Stimulated activated CD8-positive, alpha-beta memory T cell treated with anti-CD3 and anti-CD28 coated beads, Interleukin-2, amount 100 ng/mL, for 48 hours (primary cell): ENCODE data around the gene NIP7.
"Not testable (repeated sequence)": the region's sequence is repeated elsewhere in the genome, so short reads cannot be mapped to it uniquely, and the experiment has no call there.

Experiments used
- DNase-seq, 2 donors: peaks; one replicate each; pipeline ENCODE4 v3.0.0-alpha.2; 2020; ENCODE audit warnings: low read depth in 2 of 2

The NIP7 gene

DNA sequence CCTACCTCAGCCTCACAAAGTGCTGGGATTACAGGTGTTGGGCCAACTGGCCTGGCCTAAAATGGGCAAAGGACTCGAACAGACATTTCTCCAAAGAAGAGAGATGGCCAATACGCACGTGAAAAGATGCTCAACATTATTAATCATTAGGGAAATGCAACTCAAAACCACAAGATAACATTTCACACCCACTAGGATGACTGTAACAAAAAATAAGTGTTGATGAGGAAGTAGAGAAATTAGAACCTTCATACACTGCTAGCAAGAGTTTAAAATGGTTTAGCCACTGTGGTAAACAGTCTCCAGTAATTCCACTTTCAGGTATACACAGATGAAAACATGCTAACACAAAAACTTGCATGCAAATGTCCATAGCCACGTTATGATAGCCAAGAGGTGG, 6.4 kb downstream of the NIP7 start:
- no peak for DNase-seq

DNA sequence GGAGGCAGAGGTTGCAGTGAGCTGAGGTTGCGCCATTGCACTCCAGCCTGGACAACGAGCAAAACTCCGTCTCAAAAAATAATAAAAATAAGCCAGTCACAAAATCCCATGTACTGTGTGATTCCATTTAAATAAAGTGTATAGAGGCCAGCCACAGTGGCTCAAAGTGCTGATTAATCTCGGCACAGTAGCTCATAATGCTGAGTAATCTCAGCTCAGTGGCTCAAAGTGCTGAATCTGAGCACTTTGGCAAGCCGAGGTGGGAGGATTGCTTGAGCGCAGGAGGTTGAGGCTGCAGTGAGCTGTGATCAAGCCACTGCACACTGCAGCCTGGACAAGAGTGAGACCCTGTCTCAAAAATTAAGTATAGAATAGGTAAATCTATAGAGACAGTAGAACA, 7.1 kb downstream of the NIP7 start:
- DNase-seq: no peak

DNA sequence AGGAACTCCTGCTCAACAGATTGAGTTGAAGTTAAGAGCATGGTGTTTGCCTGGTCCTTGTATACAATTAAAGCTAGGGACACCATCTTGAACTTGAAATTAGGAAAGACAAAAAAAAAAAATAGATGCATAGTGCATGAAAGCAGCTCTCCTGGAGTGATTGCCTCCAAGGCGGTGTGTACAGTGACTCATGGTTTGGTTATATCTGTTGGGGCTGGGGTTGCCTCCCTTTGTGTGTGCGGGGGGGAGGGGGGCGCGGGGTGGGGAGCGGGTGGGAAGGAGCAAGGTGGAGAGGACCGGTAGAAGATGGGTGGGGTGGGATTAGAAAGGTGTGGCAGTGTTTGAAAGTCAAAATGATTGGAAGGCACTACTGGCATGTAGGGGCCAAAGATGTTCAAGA, 8.7 kb downstream of the NIP7 start:
- DNase-seq: no peak

DNA sequence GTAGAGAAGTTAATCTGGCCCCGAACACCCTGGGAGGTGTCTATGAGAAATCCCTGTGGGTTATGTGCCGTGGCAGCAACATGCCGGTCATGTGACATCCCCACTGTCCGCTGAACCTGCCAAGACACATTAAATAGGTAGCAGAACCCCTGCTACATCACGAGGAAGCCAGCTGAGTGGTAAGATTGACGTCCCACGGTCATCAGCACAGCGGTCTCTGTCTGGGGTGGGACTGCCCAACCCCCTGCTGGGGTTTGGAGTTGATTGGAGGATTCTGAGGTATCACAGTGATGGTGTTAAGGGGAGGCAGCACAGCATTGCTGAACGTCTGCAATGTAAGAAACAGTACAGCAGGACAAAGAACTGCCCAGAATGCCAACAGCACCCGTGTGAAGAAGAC, 10.0 kb downstream of the NIP7 start:
- no peak for DNase-seq

DNA sequence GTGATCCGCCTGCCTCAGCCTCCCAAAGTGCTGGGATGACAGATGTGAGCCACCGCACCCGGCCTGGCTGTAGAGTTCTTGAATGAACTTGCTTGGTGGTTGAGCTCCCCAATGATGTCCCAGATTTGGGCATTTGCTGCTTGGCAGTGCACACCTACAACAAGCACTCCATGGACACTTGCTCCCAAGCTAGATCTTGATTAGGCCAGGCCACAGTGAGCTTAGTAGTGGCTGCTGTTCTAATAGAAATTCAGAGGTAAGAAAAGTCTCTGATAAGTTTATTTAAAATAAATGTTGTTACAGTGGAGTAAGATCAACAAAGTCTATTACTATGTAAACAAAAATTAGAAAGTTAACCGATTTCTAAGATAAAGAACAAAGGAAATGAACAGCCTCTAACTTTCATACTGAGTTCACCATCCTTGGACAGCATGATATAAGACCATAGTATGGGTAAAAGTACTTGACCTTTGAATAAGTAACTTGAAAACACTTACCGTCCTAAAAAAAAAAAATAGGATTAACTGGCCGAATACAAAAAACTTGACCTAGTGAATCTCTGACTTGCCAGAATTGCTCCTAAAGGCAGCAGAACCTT, 11.1 kb downstream of the NIP7 start:
- DNase-seq: no peak

DNA sequence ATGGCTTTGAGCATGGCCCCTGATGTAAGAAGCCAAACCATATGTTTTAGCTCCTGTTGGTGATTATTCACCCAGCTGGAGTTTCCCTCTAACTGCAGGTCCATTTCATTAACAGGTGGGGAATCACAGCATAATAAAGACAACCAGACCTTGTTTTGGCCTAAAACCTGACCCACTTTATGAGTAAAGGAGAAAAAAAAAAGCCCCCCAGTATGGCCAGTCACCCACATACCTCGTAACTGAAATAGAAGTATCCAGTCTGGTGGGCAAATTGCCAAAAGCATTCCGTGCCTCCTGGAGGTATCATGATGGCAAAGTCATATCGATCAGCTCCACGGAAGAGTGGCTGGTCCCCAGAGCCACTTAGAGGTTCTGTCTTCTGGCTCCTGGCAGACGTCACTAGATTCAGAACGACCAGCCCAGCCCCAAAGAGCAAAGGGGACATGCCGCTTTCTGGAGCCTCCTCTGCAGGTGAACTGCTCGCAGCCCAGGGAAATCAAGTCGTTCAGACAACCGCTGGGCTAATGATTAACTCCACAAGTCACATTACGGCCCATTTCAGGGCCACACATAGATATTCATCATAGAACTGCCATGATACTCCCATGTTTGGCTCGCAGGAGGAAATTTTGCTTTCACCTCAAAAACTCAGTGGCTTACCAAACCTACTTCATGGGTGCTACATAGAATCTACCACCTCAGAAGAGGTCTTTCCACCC, 11.9 kb downstream of the NIP7 start, which contains the start of gene TMED6:
TMED6 (minus strand) TSS at position 478 of the 719 bp plus-strand sequence; CDS start at position 445, 33 bp downstream.
- DNase-seq: no peak

DNA sequence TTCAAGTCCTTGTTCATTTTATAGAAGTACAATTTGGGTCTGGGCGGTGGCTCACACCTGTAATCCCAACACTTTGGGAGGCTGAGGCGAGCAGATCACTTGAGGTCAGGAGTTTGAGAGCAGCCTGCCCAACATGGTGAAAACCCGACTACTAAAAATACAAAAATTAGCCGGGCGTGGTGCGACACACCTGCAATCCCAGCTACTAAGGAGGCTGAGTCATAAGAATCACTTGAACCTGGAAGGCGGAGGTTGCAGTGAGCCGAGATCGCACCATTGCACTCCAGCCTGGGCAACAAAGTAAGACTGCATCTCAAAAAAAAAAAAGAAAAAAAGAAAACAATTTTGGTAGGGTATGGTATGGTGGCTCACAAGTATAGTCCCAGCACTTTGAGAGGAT, 20.5 kb downstream of the NIP7 start:
- not testable (repeated sequence) for DNase-seq

DNA sequence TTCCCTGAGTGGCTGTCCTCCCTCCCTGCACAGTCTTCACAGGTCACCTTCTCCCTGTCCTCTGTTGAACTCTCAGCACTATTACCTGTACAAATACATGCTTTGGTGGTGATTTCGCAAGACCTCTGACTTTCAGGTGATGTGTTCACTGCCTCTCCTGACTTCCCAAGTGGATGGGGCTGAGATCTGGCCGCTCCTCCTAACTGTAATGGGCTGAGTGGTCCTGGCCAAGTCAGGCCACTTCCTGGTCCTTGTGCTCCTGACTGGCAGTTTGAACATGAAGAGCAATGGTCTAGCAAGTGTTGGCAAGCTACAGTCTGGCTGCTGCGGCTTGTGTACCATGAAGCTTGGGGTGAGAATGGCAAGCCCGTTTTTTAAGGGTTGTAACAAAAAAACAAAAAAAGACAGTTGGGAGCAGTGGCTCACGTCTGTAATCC, 23.7 kb downstream of the NIP7 start:
- DNase-seq: no peak

DNA sequence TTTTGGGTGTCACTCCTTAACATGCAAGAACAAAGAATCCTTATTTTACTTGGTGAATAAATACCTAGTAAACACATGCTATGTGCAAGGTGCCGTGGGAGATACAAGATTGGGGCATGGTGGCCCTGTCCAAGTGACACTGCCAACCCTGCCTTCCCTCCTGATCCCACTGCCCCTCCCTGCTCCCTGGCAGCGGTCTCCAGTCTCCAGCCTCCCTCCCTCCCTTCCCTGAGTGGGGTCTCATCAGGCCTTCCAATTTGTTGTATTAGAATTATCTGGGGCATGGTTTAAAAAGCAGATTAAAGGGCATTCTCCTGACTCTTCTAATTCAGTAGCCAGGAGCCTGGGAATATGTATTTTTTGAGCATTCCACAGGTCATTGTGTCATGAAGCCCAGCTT, 24.5 kb downstream of the NIP7 start:
- no peak for DNase-seq

DNA sequence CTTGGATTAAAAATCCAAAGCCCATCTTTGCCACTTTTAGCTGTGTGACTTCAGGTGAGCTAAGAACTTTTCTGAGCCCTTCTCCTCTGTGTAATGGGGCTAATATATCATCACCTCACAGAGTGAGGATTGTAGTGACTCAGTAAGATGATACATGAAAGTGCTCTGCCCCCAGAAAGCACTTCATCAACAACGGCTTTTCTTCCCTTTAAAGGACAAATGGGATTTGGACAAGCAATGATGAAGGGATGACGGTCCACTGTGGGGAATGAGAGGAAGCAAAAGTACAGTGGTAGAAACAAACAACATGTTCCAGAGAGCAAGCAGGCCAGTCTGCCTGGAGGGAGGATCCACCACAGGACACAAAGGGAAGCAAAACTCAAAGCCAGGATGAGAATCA, 26.3 kb downstream of the NIP7 start:
- no peak for DNase-seq

DNA sequence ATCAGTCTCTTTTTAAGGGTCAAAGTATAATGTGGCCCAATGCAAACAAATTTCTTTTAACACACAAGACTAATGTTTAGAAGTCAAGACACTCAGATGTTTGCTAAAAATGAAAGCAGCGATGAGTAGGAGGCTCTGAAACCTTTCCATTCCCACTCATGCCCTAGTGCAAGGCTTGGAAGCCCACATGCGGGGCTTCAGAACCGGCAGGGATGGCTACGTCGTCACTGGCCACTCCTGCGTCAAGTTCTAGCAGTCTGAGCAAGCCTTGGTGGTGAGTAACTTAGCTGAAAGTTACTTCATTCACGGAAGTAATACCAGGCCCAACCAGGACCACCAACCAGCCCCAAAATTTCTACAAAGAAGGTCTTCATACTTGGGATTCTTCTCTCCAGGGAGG, 26.9 kb downstream of the NIP7 start:
- DNase-seq: peak in 1 of 2 donors; percentile 25

DNA sequence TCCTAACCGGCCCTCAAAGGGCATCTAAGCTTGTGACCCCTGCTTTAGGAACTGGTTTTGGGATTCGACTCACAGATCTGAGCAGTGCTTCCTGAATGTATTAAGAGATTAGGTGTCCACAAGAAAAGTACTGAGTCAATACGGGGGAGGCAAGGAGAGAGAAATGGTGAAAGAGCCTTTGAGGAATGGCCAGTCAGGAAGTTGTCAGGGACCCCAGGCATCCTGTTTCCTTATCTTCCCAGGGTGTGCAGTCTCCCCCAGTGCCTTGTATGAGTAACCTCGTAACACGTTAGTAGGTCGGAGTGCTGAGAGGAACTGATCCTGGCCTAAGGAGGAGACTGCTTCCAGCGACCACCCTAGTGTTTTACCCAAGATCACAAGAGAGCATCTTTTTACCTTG, 28.4 kb downstream of the NIP7 start:
- no peak for DNase-seq

DNA sequence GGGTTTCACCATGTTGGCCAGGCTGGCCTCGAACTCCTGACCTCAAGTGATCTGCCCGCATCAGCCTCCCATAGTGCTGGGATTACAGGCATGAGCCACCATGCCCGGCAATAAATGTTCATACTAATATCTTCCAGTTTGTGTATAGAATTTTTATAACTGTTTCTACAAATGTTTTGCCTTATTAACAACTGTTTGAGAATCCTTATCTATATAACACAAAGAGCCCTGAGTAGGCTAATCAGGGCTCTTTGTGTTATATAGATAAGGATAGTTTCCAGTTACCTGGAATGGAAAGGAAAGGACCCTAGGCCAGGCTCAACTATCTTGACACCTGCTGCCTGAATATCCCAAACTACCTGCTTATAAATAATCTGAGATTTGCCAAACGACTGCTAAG, 29.3 kb downstream of the NIP7 start:
- no peak for DNase-seq

DNA sequence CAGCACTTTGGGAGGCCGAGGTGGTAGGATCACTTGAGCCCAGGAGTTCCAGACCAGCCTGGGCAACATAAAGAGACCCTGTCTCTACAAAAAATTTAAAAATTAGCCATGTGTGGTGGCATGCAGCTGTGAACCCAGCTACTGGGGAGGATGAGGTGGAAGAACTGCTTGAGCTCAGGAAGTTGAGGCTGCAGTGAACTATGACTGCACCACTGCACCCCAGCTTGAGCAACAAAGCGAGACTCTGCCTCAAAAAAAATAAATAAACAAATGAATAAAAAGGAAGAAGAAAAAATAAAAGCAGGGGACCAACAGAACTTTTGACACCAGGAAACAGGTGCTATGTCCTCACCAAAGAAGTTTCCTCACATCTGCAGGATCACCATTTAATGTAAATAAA, 32.0 kb downstream of the NIP7 start:
- DNase-seq: no peak

DNA sequence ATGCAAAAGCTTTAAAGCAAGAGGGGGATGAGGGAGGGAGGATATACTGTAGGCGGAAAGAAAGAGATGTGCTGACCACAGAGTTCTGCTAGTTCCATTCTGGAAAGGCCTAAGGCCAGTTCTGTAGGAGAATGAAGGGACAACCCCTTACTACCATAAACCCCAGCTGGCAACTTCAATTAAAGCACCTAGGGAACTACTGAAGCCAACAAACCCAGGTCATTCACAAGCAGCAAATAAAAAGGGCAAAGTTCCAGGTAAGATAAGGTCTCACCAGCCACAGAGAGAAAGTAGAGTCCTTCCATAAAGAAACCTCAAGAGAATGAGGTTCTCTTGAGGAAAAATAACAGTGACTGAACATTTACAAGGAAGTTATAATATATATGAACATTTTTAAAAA, 33.4 kb downstream of the NIP7 start:
- DNase-seq: no peak

DNA sequence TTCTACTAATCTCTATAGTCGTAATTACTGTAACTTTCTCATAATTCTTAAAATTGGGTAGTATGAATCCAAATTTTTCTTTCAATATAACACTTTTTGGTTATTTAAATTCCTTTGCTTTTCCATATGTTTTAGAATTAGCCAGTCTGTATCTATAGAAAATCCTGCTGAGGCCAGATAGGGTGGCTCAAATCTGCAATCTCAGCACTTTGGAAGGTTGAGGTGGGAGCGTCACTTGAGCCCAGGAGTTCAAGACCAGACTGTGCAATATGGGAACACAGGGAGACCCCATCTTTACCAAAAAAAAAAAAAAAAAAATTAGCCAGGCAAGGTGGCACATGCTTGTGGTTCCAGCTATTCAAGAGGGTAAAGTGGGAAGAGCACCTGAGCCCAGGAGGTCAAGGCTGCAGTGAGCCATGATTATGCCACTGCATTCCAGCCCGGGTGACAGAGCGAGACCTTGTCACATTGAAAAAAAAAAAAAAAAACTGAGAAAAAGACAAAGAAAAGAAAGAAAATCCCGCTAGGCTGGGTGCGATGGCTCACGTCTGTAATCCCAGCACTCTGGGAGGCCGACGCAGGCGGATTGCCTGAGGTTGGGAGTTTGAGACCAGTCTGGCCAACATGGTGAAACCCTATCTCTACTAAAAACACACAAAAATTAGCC, 37.0 kb downstream of the NIP7 start:
- no peak for DNase-seq

DNA sequence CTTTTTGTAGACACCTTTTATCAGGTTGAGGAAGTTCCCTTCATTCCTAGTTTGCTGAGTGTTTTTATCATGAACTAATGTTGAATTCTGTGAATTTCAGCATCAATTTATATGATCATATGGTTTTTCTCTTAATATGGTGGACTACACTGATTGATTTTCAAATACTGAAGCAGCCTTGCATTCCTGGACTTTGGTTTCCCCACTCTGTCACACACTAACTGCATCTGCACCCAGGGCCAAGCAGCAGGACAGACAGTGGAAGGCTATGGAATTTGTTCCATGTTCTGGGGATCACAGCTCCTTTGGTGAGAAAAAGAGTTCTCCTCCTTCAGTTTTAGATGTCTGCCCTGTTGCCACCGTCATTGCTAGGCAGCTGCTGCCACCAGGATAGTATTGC, 38.5 kb downstream of the NIP7 start:
- DNase-seq: no peak

DNA sequence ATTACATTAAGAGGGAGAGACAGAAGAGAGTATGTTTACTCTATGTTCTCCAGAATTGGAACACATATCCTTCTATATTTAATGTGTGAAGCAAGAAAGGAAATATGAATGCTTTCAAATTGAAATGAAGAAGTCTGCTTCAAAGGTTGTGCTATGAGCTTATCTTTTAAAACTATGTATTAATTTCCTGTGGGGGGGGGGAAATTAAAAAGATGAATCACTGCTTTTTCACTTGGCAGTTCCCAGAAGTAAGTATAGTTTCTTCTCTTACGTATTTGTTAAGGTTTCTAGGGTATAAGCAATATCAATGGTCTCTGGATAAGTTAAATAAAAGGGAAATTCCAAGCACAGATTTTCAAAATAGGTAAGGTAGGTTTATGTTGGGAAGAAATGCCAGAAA, 39.2 kb downstream of the NIP7 start:
- DNase-seq: no peak

DNA sequence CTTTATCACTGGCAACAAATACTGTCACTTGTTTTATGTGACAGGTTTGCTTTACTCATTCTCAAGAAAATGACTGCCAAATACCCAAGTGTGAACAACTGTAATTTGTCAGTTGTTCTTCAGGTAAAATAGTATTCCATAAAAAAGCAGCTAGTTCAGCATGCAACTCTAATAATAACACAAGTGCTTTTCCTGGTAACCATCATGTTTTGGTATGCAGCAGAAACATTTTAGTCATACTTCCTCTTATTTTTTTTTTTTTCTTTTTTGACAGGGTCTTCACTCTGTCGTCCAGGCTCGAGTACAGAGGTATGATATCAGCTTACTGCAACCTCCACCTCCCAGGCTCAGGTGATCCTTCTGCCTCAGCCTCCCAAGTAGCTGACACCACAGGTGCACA, 41.7 kb downstream of the NIP7 start:
- DNase-seq: no peak

DNA sequence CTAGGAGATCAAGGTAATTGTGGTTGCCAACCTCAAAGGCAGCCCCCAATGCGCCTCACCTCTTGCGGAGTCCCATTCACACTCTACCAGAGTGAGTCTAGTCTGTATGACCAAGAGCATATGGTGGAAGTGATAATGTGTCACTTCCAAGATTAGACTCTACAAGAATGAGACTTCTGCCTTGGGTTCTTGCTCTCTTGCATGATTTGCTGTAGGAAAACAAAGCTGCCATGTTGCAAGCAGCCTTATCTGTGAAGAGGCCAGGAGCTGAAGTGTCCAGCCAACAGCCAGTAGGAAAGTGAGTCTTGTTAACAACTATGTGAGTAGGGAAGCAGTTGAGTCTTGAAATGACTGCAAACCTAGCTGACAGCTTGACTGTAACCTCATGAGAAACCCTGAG, 42.8 kb downstream of the NIP7 start:
- DNase-seq: no peak

DNA sequence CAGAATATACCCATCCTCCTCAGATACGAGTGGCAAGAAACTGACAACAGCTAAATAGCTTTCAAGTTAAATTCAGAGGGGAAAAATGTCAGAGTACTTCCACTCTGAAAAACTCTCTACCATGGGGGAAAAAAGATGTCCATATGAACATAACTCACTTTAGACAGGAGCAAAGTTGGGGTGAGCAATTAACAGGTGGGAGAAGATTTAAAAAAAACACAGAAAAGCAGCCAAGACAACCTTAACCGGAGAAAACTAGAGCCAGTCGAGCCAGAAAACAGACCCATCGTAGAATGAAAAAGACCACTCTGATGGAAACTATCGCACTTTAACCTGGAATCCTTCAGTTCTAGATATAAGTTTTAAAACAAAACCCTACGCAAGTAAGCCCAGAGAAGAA, 45.4 kb downstream of the NIP7 start:
- no peak for DNase-seq

DNA sequence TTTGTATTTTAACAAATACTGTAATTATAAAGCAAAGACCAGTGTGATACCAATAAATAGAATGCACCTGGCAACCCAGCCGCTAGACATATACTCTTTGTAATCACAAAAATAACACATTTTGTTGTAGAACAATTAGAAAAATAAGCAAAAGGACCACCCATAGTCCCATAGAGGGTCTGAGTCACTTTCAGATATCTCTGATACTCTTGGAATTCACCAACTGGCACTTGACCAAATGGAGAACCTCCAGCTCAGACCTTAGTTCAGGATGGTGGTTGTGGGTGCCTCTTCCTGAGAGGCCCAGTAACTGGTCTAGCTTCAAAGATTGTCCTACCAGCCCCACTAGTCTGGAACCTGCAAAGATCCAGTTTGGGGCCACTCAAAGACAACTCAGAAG, 47.0 kb downstream of the NIP7 start:
- no peak for DNase-seq
